Putamen (tissue), 1 donor: ENCODE results near the gene FKBP8.
"Not testable (repeated sequence)": the region's sequence is repeated elsewhere in the genome, so short reads cannot be mapped to it uniquely, and the experiment has no call there.

Source experiments
- DNase-seq: peaks from one replicate; pipeline ENCODE4 v3.0.0-alpha.2; 2016; ENCODE audit warnings: low spot score

Gene FKBP8

DNA sequence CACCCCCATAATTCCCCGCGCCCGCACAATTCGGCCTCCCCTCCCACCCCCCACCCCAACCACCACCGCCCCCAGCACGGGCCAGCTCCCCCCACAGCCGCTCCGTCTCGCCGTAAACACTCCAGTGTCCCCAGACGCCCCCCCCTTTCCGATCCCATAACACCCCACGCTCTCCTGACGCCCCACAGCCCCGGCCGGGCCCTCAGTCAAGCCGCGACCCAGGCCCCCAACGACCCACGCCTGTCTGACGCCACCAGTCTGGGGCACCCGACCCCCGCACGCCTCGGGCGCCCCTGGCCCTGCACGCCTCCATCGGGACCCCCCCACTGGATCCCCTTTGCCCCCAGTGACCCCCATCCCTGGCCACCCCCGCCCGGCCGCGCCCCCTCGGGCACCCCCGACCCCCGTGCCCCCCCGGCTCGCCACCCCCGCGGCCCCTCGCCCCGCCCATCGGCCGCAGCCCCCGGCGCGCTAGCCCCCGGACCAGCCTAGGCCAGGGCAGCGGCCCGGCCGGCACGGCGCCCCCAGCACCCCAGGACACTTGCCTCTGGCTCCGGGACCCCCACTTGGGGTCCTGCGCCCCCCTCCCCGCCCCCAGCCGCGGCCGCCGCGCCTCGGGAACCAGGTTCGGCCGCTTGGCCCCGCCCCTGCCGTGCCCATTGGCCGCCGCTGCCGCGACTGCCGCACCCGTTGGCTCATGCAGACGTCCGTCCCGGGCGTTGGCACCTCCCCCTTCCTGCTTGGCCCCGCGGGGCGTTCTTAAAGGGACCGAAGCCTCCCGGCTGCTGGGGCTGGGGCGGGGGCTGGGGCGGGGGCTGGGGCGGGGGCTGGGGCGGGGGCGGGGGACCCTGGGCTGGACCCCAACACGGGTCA lies at the start of gene FKBP8:
FKBP8 (minus strand) TSS at position 633 of the 873 bp plus-strand sequence. CDS start 1,603 bp downstream, outside the sequence.
- peak; percentile 90 for DNase-seq

DNA sequence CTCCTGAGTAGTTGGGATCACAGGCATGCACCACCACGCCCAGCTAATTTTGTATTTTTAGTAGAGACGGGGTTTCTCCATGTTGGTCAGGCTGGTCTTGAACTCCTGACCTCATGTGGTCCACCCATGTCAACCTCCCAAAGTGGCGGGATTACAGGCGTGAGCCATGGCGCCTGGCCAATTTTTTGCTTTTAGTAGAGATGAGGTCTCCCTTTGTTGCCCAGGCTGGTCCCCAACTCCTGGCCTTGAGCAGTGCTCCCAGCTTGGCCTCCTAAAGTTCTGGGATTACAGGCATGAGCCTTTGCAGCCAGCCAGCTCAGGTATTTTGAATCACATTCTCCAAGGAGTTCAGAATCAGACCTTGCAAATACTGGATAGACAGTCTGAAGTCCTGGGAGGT lies 49.4 kb upstream of the FKBP8 start:
- not testable (repeated sequence) for DNase-seq

DNA sequence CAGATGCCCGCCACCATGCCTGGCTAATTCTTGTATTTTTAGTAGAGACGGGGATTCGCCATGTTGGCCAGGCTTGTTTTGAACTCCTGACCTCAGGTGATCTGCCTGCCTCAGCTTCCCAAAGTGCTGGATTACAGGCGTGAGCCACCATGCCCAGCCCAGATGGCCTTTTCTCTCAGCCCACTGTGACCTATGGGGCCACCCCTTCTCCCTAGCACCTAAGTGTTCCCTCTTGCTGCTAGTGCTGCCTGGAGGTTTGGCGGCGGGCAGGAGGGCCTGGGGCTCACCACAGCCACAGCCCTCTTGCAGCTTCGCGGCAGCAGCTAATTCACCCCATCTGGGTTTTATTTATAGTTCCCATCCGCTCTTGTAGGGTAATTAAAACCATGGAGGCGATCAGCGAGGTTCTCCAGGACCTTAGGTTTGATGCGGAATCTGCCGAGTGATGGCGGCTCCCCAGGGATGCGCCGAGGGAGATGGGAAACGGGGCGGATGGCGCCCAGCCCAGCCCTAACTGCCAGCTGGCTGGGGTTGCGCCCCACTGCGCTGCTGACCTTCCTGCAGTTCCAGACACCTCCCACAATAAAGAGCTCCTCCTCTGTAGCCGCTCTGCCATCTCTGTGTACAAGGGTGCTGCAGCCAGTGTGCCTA lies 48.5 kb upstream of the FKBP8 start:
- no peak for DNase-seq

GRCh38 chr19:18590273-18591272 lies 47.2 kb upstream of the FKBP8 start:
- DNase-seq: peak; percentile 87

GRCh38 chr19:18589380-18590272 lies 46.3 kb upstream of the FKBP8 start:
- no peak for DNase-seq

GRCh38 chr19:18588611-18589379 lies 45.4 kb upstream of the FKBP8 start, which contains the start of gene REX1BD:
REX1BD (plus strand) TSS chr19:18588798; CDS start chr19:18588802, 4 bp downstream.
- peak; percentile 78 for DNase-seq

DNA sequence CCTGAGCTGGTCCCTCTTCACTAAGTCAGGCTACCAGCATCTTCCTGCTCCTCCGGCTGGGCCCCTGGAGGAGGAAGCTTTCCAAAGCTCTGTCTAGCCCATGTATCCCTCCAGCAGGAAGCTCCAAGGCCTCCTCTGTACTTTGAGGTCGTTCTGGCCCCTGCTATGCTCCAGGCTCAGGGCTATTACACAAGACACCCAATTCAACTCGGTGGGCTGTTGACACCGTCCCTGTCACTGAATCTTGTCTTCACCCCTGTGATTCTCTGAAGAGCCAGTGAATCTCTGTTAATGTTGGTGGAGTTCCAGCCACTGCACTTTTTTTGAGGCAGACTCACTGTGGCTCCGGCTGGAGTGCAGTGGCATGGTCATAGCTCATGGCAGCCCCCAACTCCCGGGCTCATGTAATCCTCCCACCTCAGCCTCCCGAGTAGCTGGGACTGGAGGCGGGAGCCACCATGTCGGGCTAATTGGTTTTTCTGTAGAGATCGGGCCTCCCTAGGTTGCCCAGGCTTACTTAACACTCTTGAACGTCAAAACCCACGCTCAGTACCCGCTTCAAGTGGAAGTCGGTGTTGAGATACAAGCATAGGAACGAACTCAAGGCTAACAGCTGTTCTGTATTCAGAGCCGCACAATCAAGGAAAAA lies 44.7 kb upstream of the FKBP8 start:
- no peak for DNase-seq

GRCh38 chr19:18587561-18587960 lies 44.2 kb upstream of the FKBP8 start:
- DNase-seq: no peak

DNA sequence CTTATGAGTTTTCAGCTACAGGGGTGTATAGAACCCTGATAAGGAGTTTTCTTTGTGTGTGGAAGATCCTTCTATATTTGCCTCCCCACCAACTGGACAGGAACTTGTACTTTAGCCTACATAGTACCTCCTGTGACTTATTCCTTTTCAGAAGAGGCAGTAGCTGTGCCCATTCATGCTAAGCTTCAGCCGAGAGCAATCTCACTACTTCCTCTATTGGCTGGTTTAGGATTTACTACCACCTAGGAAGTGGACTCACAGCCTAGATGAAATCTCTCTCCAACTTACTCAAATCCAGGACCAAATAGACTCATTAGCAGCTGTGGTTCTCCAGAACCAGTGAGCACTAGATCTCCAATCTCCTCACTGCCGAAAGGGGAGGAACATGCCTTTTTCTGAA lies 42.9 kb upstream of the FKBP8 start:
- DNase-seq: no peak

- no peak for DNase-seq
These were observed 36.9 kb upstream of the FKBP8 start for GRCh38 chr19:18580311-18580710.

DNA sequence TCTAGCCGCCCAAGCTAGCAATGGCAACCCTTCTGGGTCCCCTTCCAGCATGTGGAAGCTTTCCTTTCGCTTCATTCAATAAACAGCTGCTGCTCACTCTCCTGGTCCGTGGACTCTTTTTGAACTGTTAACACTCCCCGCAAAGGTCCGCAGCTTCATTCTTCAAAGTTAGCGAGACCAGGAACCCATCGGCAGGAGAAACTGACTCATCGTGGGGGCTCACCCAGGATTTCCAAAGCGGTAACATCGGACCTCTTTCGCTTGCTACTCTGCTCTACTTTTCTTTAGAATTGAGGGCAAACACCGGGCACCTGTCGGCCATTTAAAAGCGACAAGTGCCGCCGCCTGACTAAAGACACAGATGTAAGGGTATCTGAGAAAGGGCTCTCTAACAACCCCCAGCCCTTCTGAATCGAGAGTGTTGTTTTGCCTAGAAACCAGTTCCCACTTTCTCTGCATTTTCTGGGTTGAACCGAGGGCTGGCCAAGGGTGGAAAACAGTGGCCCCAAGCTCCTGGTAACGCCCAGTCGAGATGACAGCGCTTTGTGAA lies 34.1 kb upstream of the FKBP8 start:
- no peak for DNase-seq

DNA sequence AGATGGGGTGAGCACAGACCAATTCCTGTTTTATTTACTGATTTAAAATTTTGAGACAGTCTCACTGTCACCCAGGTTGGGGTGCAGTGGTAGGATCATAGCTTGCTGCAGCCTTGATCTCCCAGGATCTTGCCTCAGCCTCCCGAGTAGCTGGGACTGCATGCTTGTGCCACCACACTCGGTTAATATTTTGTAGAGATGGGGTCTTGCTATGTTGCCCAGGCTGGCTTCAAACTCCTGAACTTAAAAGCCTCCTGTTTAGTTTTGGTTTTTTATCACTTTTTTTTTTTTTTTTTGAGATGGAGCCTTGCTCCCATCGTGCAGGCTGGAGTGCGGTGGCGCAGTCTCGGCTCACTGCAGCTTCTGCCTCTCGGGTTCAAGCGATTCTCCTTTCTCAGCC lies 33.0 kb upstream of the FKBP8 start:
- no peak for DNase-seq

GRCh38 chr19:18574691-18575291 lies 31.4 kb upstream of the FKBP8 start:
- DNase-seq: no peak

- DNase-seq: peak; percentile 95
These were observed 28.4 kb upstream of the FKBP8 start, which contains the start of gene UBA52 for GRCh38 chr19:18571564-18572344. UBA52 (plus strand) TSS chr19:18571857; CDS start chr19:18573301, 1,444 bp downstream.

DNA sequence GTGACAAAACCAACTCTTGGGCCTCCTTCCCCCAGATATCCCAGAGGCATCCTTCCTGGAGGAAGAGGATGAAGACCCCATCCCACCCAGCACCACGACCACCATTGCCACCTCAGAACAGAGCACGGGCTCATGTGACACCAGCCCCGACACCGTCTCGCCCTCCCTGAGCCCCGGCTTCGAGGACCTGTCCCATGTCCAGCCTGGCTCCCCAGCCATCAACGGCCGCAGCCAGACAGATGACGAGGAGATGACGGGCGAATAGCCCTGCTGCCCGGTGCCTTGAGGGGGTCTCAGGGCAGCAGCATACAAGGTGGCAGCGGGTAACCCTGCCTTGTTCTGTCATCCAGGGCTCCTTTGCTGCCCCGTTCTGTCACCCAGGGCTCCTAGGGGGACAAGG lies 25.0 kb upstream of the FKBP8 start:
- no peak for DNase-seq

- no peak for DNase-seq
These were observed 23.6 kb upstream of the FKBP8 start for GRCh38 chr19:18566953-18567352.

- no peak for DNase-seq
These were observed 18.7 kb upstream of the FKBP8 start for GRCh38 chr19:18562086-18562485.

- no peak for DNase-seq
These were observed 16.3 kb upstream of the FKBP8 start for GRCh38 chr19:18559685-18560084.
